ENCODE results near the gene TRIM14. TPM values are rescaled to one million over a fixed set of nuclear protein-coding genes. Genes with fewer than 3 reads are reported as not detected.
A peak's percentile ranks its signal among the peaks of the same experiment; 100 is the strongest.

The TRIM14 gene
- total and polyA plus RNA-seq, 2 donors (not counting 1 experiment from before 2014, with no cell fraction given): 22.5 to 23.9 TPM

- intact Hi-C loops (cut with micrococcal nuclease): no loop called here
Observed at GRCh38 chr9:98134702-98135557, 15.9 kb upstream of the TRIM14 start.

More at GRCh38 chr9:98134702-98135557, 15.9 kb upstream of the TRIM14 start:
- DNase-seq: no peak
- H3K9ac ChIP-seq (ENCODE audit: low read length): no peak overlapping the region
- H3K27ac ChIP-seq (ENCODE audit: low read length in 2 of 2): no peak overlapping the region
- peaks cover 16% of the 10 kb centered on the region for H3K4me1 Mint-ChIP-seq
- no peaks in the 10 kb centered on the region for H3K27me3 ChIP-seq (replicated peaks in 1 of 4; ENCODE audit: control extremely low read depth in 1 of 4, control insufficient read depth in 3 of 4, insufficient read depth in 4 of 4, low read length in 3 of 4)
- no peaks in the 10 kb centered on the region for H4K20me1 ChIP-seq (ENCODE audit: control insufficient read depth, insufficient read depth, low read length, poor library complexity, severe bottlenecking)
- ChIA-PET POLR2A (interaction anchor here (0.6 kb wide), 1 partner anchor 33 kb away, joined by 5 read pairs; no protein-coding TSS in a partner anchor), CTCF (interaction anchor here (3.1 kb wide), 1 partner anchor 61 kb away, joined by 14 read pairs; no protein-coding TSS in a partner anchor)
- no peak overlapping the region for H3K4me3 ChIP-seq (ENCODE audit: control extremely low read depth in 1 of 5, extremely low read depth in 1 of 5, insufficient read depth in 1 of 5, low read depth in 2 of 5, low read length in 4 of 5)
- H3K27ac Mint-ChIP-seq: peak overlapping the region; percentile 41
- H3K9me3 ChIP-seq (ENCODE audit: control extremely low read depth in 1 of 3, control insufficient read depth in 2 of 3, insufficient read depth in 1 of 3, low read length in 2 of 3): no peaks in the 10 kb centered on the region
- peaks cover 0 to 7% of the 10 kb centered on the region in 2 donors for H3K4me1 ChIP-seq (ENCODE audit: control insufficient read depth in 2 of 2, insufficient read depth in 2 of 2, low read length in 2 of 2)
- WGBS (ENCODE audit: insufficient coverage): 91% methylated on average over 11 of the region's 12 CpGs
- no peak for TF ChIP-seq EZH2 (IDR thresholded peaks at IDR 0.05; ENCODE audit: borderline replicate concordance, insufficient read depth, low read depth, low read length, poor library complexity, severe bottlenecking)
- TF ChIP-seq, protein P1, sequence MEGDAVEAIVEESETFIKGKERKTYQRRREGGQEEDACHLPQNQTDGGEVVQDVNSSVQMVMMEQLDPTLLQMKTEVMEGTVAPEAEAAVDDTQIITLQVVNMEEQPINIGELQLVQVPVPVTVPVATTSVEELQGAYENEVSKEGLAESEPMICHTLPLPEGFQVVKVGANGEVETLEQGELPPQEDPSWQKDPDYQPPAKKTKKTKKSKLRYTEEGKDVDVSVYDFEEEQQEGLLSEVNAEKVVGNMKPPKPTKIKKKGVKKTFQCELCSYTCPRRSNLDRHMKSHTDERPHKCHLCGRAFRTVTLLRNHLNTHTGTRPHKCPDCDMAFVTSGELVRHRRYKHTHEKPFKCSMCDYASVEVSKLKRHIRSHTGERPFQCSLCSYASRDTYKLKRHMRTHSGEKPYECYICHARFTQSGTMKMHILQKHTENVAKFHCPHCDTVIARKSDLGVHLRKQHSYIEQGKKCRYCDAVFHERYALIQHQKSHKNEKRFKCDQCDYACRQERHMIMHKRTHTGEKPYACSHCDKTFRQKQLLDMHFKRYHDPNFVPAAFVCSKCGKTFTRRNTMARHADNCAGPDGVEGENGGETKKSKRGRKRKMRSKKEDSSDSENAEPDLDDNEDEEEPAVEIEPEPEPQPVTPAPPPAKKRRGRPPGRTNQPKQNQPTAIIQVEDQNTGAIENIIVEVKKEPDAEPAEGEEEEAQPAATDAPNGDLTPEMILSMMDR (IDR thresholded peaks at IDR 0.05): no peak
- no peaks in the 10 kb centered on the region for H3K36me3 ChIP-seq (replicated peaks in 1 of 2; ENCODE audit: control extremely low read depth in 1 of 2, control insufficient read depth in 1 of 2, extremely low read depth in 1 of 2, insufficient read depth in 2 of 2, low read length in 1 of 2)
- H3K4me3 Mint-ChIP-seq: no peak overlapping the region
- H2AFZ ChIP-seq (ENCODE audit: insufficient read depth, low read depth, low read length, poor library complexity, severe bottlenecking): no peak overlapping the region
- H3K27me3 Mint-ChIP-seq: no peaks in the 10 kb centered on the region
- H3K9me3 Mint-ChIP-seq (ENCODE audit: insufficient read depth): no peaks in the 10 kb centered on the region
- no peak overlapping the region for H3K4me2 ChIP-seq (replicated peaks; ENCODE audit: low read depth, low read length, poor library complexity, severe bottlenecking)
- H3K79me2 ChIP-seq (ENCODE audit: control insufficient read depth, insufficient read depth, low read length): no peaks in the 10 kb centered on the region
- no peak for ATAC-seq (ENCODE audit: low read depth)

Data from B cell (primary cell).